ENCODE measurements around the gene POU2AF1.
"Not testable (repeated sequence)": the region's sequence is repeated elsewhere in the genome, so short reads cannot be mapped to it uniquely, and the experiment has no call there.

The POU2AF1 gene

DNA sequence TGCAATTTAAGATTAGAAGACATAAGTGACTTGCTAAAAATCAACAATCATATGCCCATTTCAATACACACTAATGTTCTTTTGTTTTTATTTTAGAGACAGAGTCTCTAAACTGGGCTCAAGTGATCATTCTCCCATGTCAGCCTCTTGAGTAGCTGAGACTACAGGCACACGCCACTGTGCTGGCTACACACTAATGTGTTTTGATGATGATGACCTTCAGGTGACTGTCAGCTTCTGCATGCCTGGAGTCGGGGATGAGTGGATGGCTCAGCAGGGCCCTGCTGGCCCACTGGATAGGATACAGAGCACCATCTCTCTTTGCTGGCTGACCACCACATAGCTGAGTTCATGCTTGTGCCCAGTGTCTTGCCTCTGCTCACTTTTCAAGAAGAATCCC, 27.0 kb upstream of the POU2AF1 start:
- in situ Hi-C loops (cut with HindIII; ENCODE audit: low sequenced_read_pairs): no loop called here
- no peak overlapping the region for H3K4me3 ChIP-seq (ENCODE audit: low read depth, low read length)
- DNase-seq (ENCODE audit: low read depth): no peak
- TF ChIP-seq, protein P1, sequence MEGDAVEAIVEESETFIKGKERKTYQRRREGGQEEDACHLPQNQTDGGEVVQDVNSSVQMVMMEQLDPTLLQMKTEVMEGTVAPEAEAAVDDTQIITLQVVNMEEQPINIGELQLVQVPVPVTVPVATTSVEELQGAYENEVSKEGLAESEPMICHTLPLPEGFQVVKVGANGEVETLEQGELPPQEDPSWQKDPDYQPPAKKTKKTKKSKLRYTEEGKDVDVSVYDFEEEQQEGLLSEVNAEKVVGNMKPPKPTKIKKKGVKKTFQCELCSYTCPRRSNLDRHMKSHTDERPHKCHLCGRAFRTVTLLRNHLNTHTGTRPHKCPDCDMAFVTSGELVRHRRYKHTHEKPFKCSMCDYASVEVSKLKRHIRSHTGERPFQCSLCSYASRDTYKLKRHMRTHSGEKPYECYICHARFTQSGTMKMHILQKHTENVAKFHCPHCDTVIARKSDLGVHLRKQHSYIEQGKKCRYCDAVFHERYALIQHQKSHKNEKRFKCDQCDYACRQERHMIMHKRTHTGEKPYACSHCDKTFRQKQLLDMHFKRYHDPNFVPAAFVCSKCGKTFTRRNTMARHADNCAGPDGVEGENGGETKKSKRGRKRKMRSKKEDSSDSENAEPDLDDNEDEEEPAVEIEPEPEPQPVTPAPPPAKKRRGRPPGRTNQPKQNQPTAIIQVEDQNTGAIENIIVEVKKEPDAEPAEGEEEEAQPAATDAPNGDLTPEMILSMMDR (IDR thresholded peaks at IDR 0.05; ENCODE audit: low read depth, low read length, missing control alignments): no peak

DNA sequence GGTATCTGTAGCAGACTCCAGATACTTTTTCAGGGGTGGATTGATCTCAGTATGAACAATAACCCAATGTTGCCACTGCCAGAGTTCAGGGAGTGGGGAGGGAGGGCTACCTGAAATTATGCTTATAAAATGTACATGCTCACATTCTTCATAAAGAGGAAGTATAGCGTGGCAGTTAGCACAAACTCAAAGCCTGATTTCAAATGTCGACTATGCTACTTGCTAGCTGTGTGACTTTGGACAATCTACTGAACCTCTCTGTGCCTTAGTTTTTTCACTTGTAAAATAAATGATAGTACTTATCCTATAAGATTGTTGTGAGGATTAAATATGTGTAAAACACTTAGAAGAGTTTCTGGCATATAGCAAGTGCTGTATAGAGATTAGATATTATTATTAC, 26.5 kb upstream of the POU2AF1 start:
- no peak for DNase-seq (ENCODE audit: low read depth)
- TF ChIP-seq, protein P1 (IDR thresholded peaks at IDR 0.05; ENCODE audit: low read depth, low read length, missing control alignments): no peak
- H3K4me3 ChIP-seq (ENCODE audit: low read depth, low read length): no peak overlapping the region
- in situ Hi-C loops (cut with HindIII; ENCODE audit: low sequenced_read_pairs): no loop called here

DNA sequence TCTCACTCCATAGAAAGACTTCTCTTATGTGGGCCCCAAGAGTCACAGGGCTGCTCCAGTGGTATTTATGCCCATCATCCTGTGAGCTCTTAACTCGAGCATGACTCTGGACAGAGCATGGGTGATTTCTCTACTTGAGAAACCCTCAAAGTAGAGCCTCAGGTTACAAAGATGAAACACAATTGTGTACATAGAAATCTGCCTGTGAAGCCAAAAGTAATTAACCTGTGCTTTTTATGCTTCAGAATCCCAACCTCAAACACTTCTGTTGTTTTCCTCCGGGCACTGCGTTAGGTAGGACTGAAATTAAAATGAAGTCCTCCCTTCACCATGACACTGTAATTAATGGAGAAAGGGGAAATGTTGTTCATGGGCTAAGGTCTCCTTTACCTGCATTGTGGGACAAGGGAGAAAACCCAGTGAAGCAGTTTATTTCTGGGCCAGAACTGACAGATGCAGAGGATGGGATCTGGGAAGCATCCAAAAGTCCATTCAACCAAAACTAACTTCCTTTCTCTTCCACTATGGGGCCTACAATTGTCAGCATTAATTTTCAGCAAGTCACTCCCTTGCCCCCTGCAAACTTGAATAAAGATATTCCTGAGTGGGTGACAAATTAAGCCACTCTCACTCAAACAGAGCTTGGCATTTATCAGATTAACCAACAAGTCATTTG, 24.1 kb upstream of the POU2AF1 start:
- no peak overlapping the region for H3K4me3 ChIP-seq (ENCODE audit: low read depth, low read length)
- in situ Hi-C loops (cut with HindIII; ENCODE audit: low sequenced_read_pairs): no loop called here
- TF ChIP-seq, protein P1 (IDR thresholded peaks at IDR 0.05; ENCODE audit: low read depth, low read length, missing control alignments): no peak
- DNase-seq (ENCODE audit: low read depth): no peak

GRCh38 chr11:111402411-111402810, 23.3 kb upstream of the POU2AF1 start:
- in situ Hi-C loops (cut with HindIII; ENCODE audit: low sequenced_read_pairs): no loop called here
- H3K4me3 ChIP-seq (ENCODE audit: low read depth, low read length): no peak overlapping the region
- DNase-seq (ENCODE audit: low read depth): no peak
- TF ChIP-seq, protein P1 (IDR thresholded peaks at IDR 0.05; ENCODE audit: low read depth, low read length, missing control alignments): no peak

- in situ Hi-C loops (cut with HindIII; ENCODE audit: low sequenced_read_pairs); H3K4me3 ChIP-seq (ENCODE audit: low read depth, low read length); DNase-seq (ENCODE audit: low read depth): not testable (repeated sequence)
These were observed 22.9 kb upstream of the POU2AF1 start for GRCh38 chr11:111401957-111402356.

DNA sequence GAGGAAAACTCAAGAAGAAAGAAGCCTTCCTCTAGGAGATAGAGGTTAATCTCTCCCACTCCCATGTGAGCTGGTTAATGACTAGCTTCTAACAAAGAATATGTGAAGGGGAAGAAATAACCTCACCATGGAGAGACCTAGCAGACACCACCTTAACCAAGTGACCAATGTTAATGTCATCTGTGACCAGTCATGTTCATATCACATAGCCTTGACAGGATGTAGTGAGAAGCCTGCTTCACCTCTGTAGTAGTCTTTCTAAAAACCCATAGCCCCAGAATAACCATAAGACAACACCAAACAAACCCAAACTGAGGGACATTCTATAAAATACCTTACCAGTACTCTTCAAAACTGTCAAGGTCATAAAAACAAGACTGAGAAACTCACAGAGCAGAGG, 21.5 kb upstream of the POU2AF1 start:
- TF ChIP-seq, protein P1 (IDR thresholded peaks at IDR 0.05; ENCODE audit: low read depth, low read length, missing control alignments): no peak
- in situ Hi-C loops (cut with HindIII; ENCODE audit: low sequenced_read_pairs): no loop called here
- H3K4me3 ChIP-seq (ENCODE audit: low read depth, low read length): no peak overlapping the region
- DNase-seq (ENCODE audit: low read depth): no peak

DNA sequence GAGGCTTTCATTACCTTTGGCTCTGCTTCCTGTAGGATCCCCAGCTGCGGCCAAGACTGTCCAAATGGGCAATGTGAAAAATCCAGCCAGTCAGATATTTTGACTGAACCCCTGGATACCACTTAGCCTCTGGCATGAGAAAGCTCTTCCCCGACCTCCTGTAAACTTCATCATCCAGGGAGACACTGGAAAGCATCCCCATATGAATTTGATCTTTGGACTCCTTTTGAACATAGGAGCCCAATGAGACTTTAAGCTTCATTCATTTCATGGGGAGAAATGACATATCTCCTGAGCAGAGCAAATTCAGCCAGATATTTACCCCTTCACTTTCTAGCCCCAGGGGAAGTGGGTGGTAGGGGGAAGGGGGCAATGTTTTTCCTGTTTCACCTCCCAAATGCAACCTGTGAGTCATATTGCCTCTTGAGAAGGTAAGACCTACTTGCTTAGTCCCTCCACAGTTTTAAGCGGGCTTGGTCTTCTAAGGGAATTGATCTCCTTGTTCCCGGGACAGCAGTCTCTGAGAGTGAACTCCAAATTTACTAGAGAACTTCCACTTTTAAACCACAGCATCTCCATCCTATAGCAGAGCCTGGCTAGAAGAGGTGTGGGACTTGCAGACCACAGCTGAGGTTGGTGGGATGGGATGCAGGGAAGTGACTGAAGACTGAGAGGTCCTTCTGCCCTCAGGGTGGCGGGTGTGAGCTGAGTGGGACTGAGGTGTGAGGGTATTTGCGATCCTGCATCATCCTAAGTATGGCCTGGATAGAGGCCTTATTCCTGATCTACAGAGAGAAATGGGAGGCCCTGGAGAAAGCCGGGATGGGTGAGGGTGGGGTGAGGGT, 20.3 kb upstream of the POU2AF1 start:
- no peak overlapping the region for H3K4me3 ChIP-seq (ENCODE audit: low read depth, low read length)
- no peak for DNase-seq (ENCODE audit: low read depth)
- TF ChIP-seq, protein P1 (IDR thresholded peaks at IDR 0.05; ENCODE audit: low read depth, low read length, missing control alignments): no peak
- in situ Hi-C loops (cut with HindIII; ENCODE audit: low sequenced_read_pairs): no loop called here

All from astrocyte of the cerebellum (primary cell).